ENCODE data around the gene PPP4R4. TPM values are rescaled to one million over a fixed set of nuclear protein-coding genes. Genes with fewer than 3 reads are reported as not detected.

PPP4R4 gene
- total and polyA plus RNA-seq, 2 of the 4 experiments (the other 2 are of a cell fraction) = 0.17 to 0.36 TPM

DNA sequence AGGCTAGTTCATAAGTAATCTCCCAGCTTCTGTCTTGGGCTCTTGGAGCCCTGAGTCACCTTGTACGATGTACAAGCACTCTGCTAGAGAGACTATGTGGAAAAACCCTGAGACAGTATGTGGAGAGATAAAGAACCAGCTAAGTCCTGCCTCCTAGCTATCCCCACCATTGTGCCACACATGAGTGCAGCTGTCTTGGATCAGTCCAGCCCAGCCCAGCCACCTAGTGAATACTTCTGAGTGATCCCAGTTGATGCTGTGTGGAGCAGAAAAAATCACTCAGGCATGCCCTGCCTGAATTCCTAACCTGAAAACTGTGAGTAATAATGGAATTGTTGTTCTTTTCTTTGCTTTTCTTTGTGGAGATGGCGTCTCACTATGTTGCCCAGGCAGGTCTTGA lies 154.1 kb downstream of the PPP4R4 start:
- Histone ChIP-seq H4K5ac (ENCODE audit: low read depth, low read length) (no peak overlapping the region), H3K56ac (ENCODE audit: extremely low read depth, insufficient read depth, low read length) (no peak overlapping the region), H3K4me3 (ENCODE audit: insufficient read depth, low read depth, low read length) (no peak overlapping the region), H3K18ac (ENCODE audit: low read depth, low read length) (no peak overlapping the region), H3K14ac (replicated peaks; ENCODE audit: low read depth, low read length) (no peak overlapping the region), H2AFZ (replicated peaks; ENCODE audit: low read length, poor library complexity) (no peak overlapping the region), H2BK15ac (ENCODE audit: low read depth, low read length) (no peak overlapping the region), H3K9ac (ENCODE audit: low read depth, low read length) (no peak overlapping the region), H2BK20ac (ENCODE audit: low read depth, low read length) (no peak overlapping the region), H2AK9ac (replicated peaks; ENCODE audit: low read depth, low read length, poor library complexity) (no peak overlapping the region), H2AK5ac (ENCODE audit: low read depth, low read length) (no peak overlapping the region), H3K9me3 (ENCODE audit: control insufficient read depth, insufficient read depth, low read length) (no peaks in the 10 kb centered on the region), H4K8ac (ENCODE audit: low read depth in 2 of 2, low read length in 2 of 2) (no peak overlapping the region), H3K23ac (ENCODE audit: low read depth, low read length) (no peak overlapping the region), H3K4me1 (ENCODE audit: control insufficient read depth, insufficient read depth, low read length) (no peaks in the 10 kb centered on the region; the same call in 1 of the 2 replicates), H4K91ac (ENCODE audit: insufficient read depth, low read depth, low read length) (no peak overlapping the region), H2BK120ac (ENCODE audit: low read depth, low read length) (no peak overlapping the region), H3K27ac (ENCODE audit: insufficient read depth, low read length) (no peak overlapping the region), H3K27me3 (ENCODE audit: control insufficient read depth, insufficient read depth, low read length) (no peaks in the 10 kb centered on the region; the same call in 1 of the 2 replicates), H3K9me1 (ENCODE audit: insufficient read depth, low read length) (no peaks in the 10 kb centered on the region), H3K4me2 (ENCODE audit: low read depth, low read length) (no peak overlapping the region), H2BK5ac (ENCODE audit: low read depth, low read length, poor library complexity, severe bottlenecking) (no peak overlapping the region), H4K20me1 (ENCODE audit: insufficient read depth, low read length) (no peaks in the 10 kb centered on the region), H3K36me3 (ENCODE audit: control insufficient read depth, insufficient read depth, low read length) (no peaks in the 10 kb centered on the region), H3K4ac (ENCODE audit: low read depth, low read length) (no peak overlapping the region), H3K79me1 (ENCODE audit: low read depth in 1 of 2, low read length in 2 of 2) (no peaks in the 10 kb centered on the region)
- CTCF ChIA-PET = no interaction called here
- dilution Hi-C loops (cut with HindIII; ENCODE audit: low sequenced_read_pairs, unreplicated experiment) = no loop called here
- WGBS, 2 experiments (ENCODE audit: extremely low coverage in 2 of 2, insufficient read length in 1 of 2) = no CpG with 5 or more reads among the region's 2 CpGs
- POLR2A ChIA-PET (ENCODE audit: unreplicated experiment) = no interaction called here
- in situ Hi-C loops (cut with MboI; ENCODE audit: low sequenced_read_pairs) = no loop called here
- intact Hi-C loops (cut with micrococcal nuclease) = no loop called here
- no peak for TF ChIP-seq RFX5 (IDR thresholded peaks at IDR 0.05; ENCODE audit: low read depth, low read length)
- no peak for TF ChIP-seq MAZ (IDR thresholded peaks at IDR 0.05; ENCODE audit: borderline replicate concordance, low read depth, low read length)
- no peak for TF ChIP-seq BHLHE40 (IDR thresholded peaks at IDR 0.05; ENCODE audit: low read depth, low read length)
- no peak for TF ChIP-seq RCOR1 (IDR thresholded peaks at IDR 0.05; ENCODE audit: insufficient replicate concordance, low read length)
- TF ChIP-seq CEBPB (IDR thresholded peaks at IDR 0.05; ENCODE audit: low read depth, low read length) = no peak
- no peak for TF ChIP-seq CHD1 (IDR thresholded peaks at IDR 0.05; ENCODE audit: low read depth, low read length)
- TF ChIP-seq SMC3 (IDR thresholded peaks at IDR 0.05; ENCODE audit: low read depth, low read length) = no peak
- no peak for TF ChIP-seq POLR2A (IDR thresholded peaks at IDR 0.05; ENCODE audit: low read depth, low read length)
- TF ChIP-seq MAFK (IDR thresholded peaks at IDR 0.05; ENCODE audit: low read depth, low read length) = no peak
- TF ChIP-seq MXI1 (IDR thresholded peaks at IDR 0.05; ENCODE audit: borderline replicate concordance, low read depth, low read length) = no peak
- TF ChIP-seq CTCF (conservative IDR thresholded peaks at IDR 0.05; ENCODE audit: low read depth, low read length) = no peak
- DNase-seq = no peak
- no TSS peak for BruUV-seq (replicated peaks)
- no peak for ATAC-seq (ENCODE audit: low read depth)

Data from IMR-90 (cell line).